HCEC 1CT (cell line): ENCODE measurements around the gene CHRNA3.

Source experiments
- DNase-seq: peaks from one replicate; pipeline ENCODE4 v3.0.0-alpha.2; 2017

Gene CHRNA3

DNA sequence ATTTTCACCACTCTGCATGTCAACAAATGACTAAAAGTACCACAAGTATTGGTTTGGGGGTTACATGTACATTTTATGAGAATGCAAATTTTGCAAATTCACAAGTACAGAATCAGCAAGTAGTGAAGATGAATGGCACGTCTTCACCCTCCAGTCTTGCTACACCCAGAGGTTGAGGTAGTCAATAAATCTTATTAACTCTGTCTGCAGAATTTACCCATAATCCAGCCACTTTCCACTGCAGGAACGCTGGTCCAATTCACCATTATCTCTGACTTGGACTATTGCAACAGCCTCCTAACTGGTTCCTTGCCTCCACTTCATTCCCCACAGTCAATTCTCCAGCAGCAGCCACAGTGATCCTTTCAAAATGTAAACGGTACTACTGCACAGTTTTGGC, 70.0 kb downstream of the CHRNA3 start:
- no peak for DNase-seq

DNA sequence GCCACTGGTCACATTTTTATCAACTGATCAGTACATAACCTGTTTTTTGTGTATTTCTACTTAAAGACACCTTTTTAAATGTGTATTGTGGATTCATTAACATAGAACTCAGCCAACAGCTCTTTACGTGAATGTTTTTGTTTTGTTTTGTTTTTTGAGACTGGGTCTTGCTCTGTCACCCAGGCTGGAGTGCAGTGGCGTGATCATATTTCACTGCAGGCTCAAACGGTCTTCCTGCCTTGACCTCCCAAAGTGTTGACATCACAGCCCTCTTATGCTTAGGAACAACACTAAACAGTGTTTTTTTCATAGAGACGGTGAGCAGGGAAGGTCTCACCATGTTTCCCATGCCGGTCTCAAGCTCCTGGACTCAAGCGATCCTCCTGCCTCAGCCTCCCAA, 70.6 kb downstream of the CHRNA3 start:
- DNase-seq, result no peak
